SK-N-SH treated with all-trans-retinoic acid at 6 μM for 48 hours (cell line): Measurements from ENCODE around the gene SLC12A2.

Experiments
- ATAC-seq: fragments of 200-7000 bp; cut with Tn5 transposase; 3 replicates; pipeline ENCODE4 v1.9.1; 2020; ENCODE audit warnings: mild to moderate bottlenecking, moderate library complexity
- ARNTL ChIP-seq: fragments of 450-650 bp; formaldehyde crosslinking; IDR thresholded peaks from 2 replicates; pipeline ENCODE4 v1.5.0; 2020; ENCODE audit warnings: low read depth, mild to moderate bottlenecking, moderate library complexity, borderline replicate concordance
- BACH2 ChIP-seq: fragments of 250-450 bp; sonication (Bioruptor Pico); IDR thresholded peaks from 2 replicates; pipeline ENCODE4 v1.9.0; 2021; ENCODE audit warnings: mild to moderate bottlenecking, borderline replicate concordance
- CREB5 ChIP-seq: fragments of 250-450 bp; sonication (Bioruptor Pico); IDR thresholded peaks from 2 replicates; pipeline ENCODE4 v1.5.1; 2020; ENCODE audit warnings: low read depth, mild to moderate bottlenecking, moderate library complexity
- CSDC2 ChIP-seq: fragments of 250-450 bp; sonication (Bioruptor Pico); IDR thresholded peaks from 2 replicates; pipeline ENCODE4 v1.5.0; 2020; ENCODE audit warnings: mild to moderate bottlenecking, moderate library complexity
- CSRNP3 ChIP-seq: fragments of 250-450 bp; sonication (Bioruptor Pico); IDR thresholded peaks from 2 replicates; pipeline ENCODE4 v1.5.1; 2021; ENCODE audit warnings: mild to moderate bottlenecking, moderate library complexity
- ESRRG ChIP-seq: fragments of 250-450 bp; sonication (Bioruptor Pico); IDR thresholded peaks from 2 replicates; pipeline ENCODE4 v1.6.1; 2021; ENCODE audit warnings: mild to moderate bottlenecking
- GLIS3 ChIP-seq: fragments of 250-450 bp; sonication (Bioruptor Pico); IDR thresholded peaks from 2 replicates; pipeline ENCODE4 v1.5.0; 2020; ENCODE audit warnings: mild to moderate bottlenecking, moderate library complexity
- ISL1 ChIP-seq: fragments of 250-450 bp; sonication (Bioruptor Pico); IDR thresholded peaks from 2 replicates; pipeline ENCODE4 v2.1.2; 2022; ENCODE audit warnings: mild to moderate bottlenecking, moderate library complexity
- OSR1 ChIP-seq: fragments of 250-450 bp; sonication (Bioruptor Pico); IDR thresholded peaks from 2 replicates; pipeline ENCODE4 v1.8.0; 2022; ENCODE audit warnings: moderate library complexity, mild to moderate bottlenecking, inconsistent platforms
- PATZ1 ChIP-seq: fragments of 250-450 bp; sonication (Bioruptor Pico); IDR thresholded peaks from 2 replicates; pipeline ENCODE4 v1.8.0; 2020; ENCODE audit warnings: mild to moderate bottlenecking, moderate library complexity, borderline replicate concordance
- POU6F1 ChIP-seq: fragments of 250-450 bp; sonication (Bioruptor Pico); IDR thresholded peaks from 2 replicates; pipeline ENCODE4 v1.8.0; 2021; ENCODE audit warnings: low read depth, mild to moderate bottlenecking, moderate library complexity, borderline replicate concordance
- PPARA ChIP-seq: fragments of 250-450 bp; sonication (Bioruptor Pico); IDR thresholded peaks from 2 replicates; pipeline ENCODE4 v1.5.0; 2020; ENCODE audit warnings: mild to moderate bottlenecking, borderline replicate concordance
- RARB ChIP-seq: fragments of 250-450 bp; sonication (Bioruptor Pico); IDR thresholded peaks from 2 replicates; pipeline ENCODE4 v1.8.0; 2021; ENCODE audit warnings: mild to moderate bottlenecking, moderate library complexity
- SNAI2 ChIP-seq: fragments of 250-450 bp; sonication (Bioruptor Pico); IDR thresholded peaks from 2 replicates; pipeline ENCODE4 v1.5.0; 2020; ENCODE audit warnings: mild to moderate bottlenecking, moderate library complexity
- TCF4 ChIP-seq: fragments of 250-450 bp; sonication (Bioruptor Pico); IDR thresholded peaks from 2 replicates; pipeline ENCODE4 v1.8.0; 2021; ENCODE audit warnings: mild to moderate bottlenecking, moderate library complexity, borderline replicate concordance
- TOX ChIP-seq: fragments of 250-450 bp; sonication (Bioruptor Pico); IDR thresholded peaks from 2 replicates; pipeline ENCODE4 v1.8.0; 2021; ENCODE audit warnings: mild to moderate bottlenecking, moderate library complexity, borderline replicate concordance
- TSHZ2 ChIP-seq: fragments of 250-450 bp; sonication (Bioruptor Pico); IDR thresholded peaks from 2 replicates; pipeline ENCODE4 v1.5.0; 2020; ENCODE audit warnings: mild to moderate bottlenecking, moderate library complexity
- ZFP3 ChIP-seq: fragments of 250-450 bp; sonication (Bioruptor Pico); IDR thresholded peaks from 2 replicates; pipeline ENCODE4 v1.5.0; 2020; ENCODE audit warnings: mild to moderate bottlenecking, moderate library complexity
- ZFP30 ChIP-seq: fragments of 450-650 bp; formaldehyde crosslinking; IDR thresholded peaks from 2 replicates; pipeline ENCODE4 v1.5.0; 2022; ENCODE audit warnings: mild to moderate bottlenecking, moderate library complexity
- ZNF70 ChIP-seq: fragments of 450-650 bp; formaldehyde crosslinking; IDR thresholded peaks from 2 replicates; pipeline ENCODE4 v1.5.0; 2020; ENCODE audit warnings: mild to moderate bottlenecking, moderate library complexity
- ZNF8 ChIP-seq: fragments of 450-650 bp; formaldehyde crosslinking; IDR thresholded peaks from 2 replicates; pipeline ENCODE4 v1.5.0; 2020; ENCODE audit warnings: mild to moderate bottlenecking, moderate library complexity

Gene SLC12A2

GRCh38 chr5:128193665-128194390 is 110.3 kb downstream of the SLC12A2 start:
- TF ChIP-seq ESRRG (CRISPR knock-in tag) (no peak), PPARA (CRISPR knock-in tag) (no peak), ZFP3 (CRISPR knock-in tag) (no peak), RARB (CRISPR knock-in tag) (no peak)
- TF ChIP-seq, all 23 proteins: peak for 0
- no peak for ATAC-seq

GRCh38 chr5:128195316-128195715 is 111.8 kb downstream of the SLC12A2 start:
- no peak for ATAC-seq
- TF ChIP-seq ZNF8 (CRISPR knock-in tag) (no peak), OSR1 (CRISPR knock-in tag) (no peak), ARNTL (CRISPR knock-in tag) (no peak), BACH2 (CRISPR knock-in tag) (no peak), RARB (CRISPR knock-in tag) (no peak), GLIS3 (CRISPR knock-in tag) (no peak)

- no peak for TF ChIP-seq BACH2 (CRISPR knock-in tag)
- TF ChIP-seq CSRNP3 (CRISPR knock-in tag) = no peak
- no peak for TF ChIP-seq PPARA (CRISPR knock-in tag)
- no peak for TF ChIP-seq POU6F1 (CRISPR knock-in tag)
- TF ChIP-seq ISL1 = no peak
- TF ChIP-seq ESRRG (CRISPR knock-in tag) = no peak
- TF ChIP-seq TCF4 (CRISPR knock-in tag) = no peak
- TF ChIP-seq OSR1 (CRISPR knock-in tag) = no peak
- TF ChIP-seq PATZ1 (CRISPR knock-in tag) = no peak
- no peak for TF ChIP-seq ZFP30 (CRISPR knock-in tag)
- TF ChIP-seq ZFP3 (CRISPR knock-in tag) = no peak
- no peak for TF ChIP-seq ZNF8 (CRISPR knock-in tag)
- no peak for TF ChIP-seq TSHZ2 (CRISPR knock-in tag)
- no peak for TF ChIP-seq ZNF70 (CRISPR knock-in tag)
- no peak for ATAC-seq
Observed at GRCh38 chr5:128196080-128196479, 112.5 kb downstream of the SLC12A2 start.

- ATAC-seq = no peak
- TF ChIP-seq TOX (CRISPR knock-in tag) (no peak), TCF4 (CRISPR knock-in tag) (no peak), OSR1 (CRISPR knock-in tag) (no peak), ZNF70 (CRISPR knock-in tag) (no peak), SNAI2 (CRISPR knock-in tag) (no peak), ZFP3 (CRISPR knock-in tag) (no peak), CREB5 (CRISPR knock-in tag) (no peak), POU6F1 (CRISPR knock-in tag) (no peak), CSRNP3 (CRISPR knock-in tag) (no peak), CSDC2 (CRISPR knock-in tag) (no peak)
Observed at GRCh38 chr5:128196791-128197190, 113.2 kb downstream of the SLC12A2 start.
